GM19468 (cell line): Measurements from ENCODE around the gene RGS4.

Experiments used
- ATAC-seq: cut with Tn5 transposase; IDR thresholded peaks from one replicate; pipeline ENCODE4 v1.9.1; 2021; ENCODE audit warnings: mild to moderate bottlenecking, moderate library complexity, moderate number of reproducible peaks; ENCODE audit not compliant: unreplicated experiment; ENCODE audit errors: extremely low read depth

RGS4 gene

GRCh38 chr1:163069142-163069541 lies at the start of gene RGS4:
TSS of gene RGS4 (plus strand) at chr1:163069361. CDS start at chr1:163069485, 124 bp downstream.
- no peak for ATAC-seq

- no peak for ATAC-seq
Observed at GRCh38 chr1:163022129-163022528, 47.0 kb upstream of the RGS4 start.

DNA sequence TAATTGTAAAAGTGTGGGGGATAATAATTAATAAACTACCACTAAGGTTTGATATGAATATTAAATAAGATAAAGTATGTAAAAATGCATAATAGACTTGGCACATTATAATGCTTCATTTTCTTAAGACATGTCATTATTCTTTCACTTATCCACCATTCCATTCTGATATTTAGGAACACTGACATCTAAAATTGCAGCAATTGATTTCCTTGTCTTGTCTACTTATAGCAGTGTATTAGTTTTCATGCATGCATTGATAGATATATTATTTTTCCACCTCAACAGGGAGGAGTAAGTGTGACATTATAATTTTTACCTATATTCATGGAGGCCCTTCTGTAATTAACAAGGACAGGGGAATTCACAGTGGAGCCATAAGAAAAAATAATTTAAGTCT lies 41.6 kb upstream of the RGS4 start:
- ATAC-seq, result no peak

GRCh38 chr1:163029901-163030300 lies 39.3 kb upstream of the RGS4 start:
- no peak for ATAC-seq

GRCh38 chr1:163035446-163036249 lies 33.5 kb upstream of the RGS4 start:
- no peak for ATAC-seq

DNA sequence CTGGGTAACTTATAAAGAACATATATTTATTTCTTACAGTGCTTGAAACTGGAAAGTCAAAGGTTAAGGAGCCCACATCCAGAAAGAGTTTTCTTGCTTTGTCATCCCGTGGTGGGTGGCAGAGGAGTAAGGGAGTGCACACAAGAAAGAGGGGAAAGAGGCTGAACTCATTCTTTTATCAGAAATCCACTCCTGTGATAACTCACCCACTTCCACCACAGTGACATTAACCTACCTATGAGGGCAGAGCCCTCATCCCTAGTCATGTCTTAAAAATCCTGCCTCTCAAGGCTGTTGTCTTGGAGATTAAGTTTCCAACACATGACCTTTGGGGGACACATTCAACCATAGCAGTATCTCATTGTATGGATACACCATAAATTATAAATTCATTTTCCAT lies 32.5 kb upstream of the RGS4 start:
- no peak for ATAC-seq

DNA sequence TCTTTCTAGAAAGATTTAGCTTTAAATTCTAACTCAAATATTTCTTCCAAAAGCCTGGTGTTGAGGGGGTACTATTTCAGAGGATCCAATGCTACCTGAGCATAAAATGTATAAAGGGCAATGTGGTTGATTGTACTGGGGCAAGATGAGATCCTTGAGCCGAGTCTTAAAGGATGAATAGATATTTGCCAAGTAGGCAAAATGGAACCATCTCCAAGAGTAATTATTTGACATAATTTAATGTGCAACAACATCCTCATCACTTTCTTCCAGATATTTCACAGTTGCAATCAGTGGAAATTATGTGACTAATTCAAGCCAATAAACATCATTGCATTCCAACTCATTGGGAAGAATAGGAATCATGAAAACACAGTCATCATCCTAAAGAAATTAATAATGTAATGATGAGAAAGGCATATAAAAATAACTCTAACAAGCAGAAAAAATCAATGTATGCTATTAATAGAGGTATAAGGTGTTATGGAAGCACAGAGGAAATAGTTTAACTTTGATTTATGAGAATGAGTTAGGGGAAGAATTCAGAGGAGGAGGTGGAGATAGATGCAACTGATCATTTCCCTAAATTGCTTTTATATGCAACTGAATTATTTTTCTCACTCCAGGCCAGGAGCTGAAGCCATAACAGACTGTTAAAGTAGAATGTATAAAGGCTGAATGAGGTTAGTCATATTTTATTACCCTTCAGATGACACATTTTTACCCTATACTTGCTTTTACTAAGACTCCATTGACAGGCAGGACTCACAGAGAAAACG lies 30.0 kb upstream of the RGS4 start:
- ATAC-seq, result no peak

GRCh38 chr1:163039707-163040093 lies 29.5 kb upstream of the RGS4 start:
- no peak for ATAC-seq

GRCh38 chr1:163046071-163046470 lies 23.1 kb upstream of the RGS4 start:
- ATAC-seq, result no peak

- ATAC-seq, result no peak
Observed at GRCh38 chr1:163047951-163048659, 21.1 kb upstream of the RGS4 start.

GRCh38 chr1:163048869-163049268 lies 20.3 kb upstream of the RGS4 start:
- ATAC-seq, result no peak

GRCh38 chr1:163049296-163049695 lies 19.9 kb upstream of the RGS4 start:
- ATAC-seq, result no peak

DNA sequence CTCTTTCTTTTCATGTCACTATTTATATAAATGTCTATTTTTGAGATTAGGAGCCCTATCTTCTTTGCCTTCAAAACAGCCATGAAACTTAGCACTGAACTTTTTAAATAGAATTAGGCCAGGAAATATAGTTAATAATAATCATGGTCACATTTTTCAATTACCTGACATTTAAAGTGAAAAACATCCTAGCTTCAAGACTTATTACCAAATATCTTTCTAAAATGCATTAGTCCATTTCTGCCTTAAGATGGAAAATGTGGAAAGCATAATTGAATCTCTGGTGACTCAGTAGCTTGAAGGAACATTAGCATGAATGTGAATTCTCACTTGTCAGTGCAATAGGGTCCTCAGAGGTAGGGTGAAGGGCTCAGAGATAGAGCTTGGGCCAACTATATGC lies 18.7 kb upstream of the RGS4 start:
- no peak for ATAC-seq

DNA sequence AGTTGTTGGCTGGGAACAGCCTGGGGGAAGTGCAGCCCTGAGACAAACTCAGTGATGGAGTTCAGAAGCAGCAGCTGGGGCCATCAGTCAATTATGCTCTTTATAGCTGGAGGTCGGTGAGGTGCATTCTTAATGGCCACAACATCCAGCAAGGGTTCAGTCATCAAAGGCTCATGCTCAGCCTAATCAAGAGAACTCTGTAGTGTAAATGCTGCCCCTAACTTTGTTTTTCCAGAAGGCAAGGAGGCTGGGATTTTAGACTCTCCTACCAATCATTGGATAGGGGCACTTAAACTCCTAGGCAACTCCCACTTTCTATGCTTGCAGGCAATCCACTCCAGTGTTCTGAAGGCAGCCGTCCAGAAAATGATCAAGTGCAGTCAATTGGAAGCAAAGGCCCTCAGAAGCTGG lies 15.0 kb upstream of the RGS4 start:
- no peak for ATAC-seq

DNA sequence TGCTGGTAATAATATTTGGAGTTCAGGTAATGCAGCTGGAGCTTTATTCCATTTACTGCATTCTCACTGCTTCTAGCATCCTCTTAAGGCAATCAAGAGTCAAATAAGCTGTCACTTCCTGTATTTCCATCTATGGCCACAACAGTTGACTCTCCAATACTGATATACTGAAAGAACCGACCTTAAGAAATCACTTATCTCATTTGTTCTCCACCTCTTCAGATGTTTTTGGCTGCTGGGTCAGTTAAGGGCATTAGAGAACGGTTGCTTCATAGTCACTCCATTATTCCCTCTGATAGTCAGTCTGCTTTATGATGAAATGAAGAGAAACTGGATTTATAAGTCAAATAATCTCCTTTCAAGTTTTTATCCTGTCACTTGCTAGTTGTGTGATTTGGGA lies 14.2 kb upstream of the RGS4 start:
- no peak for ATAC-seq

GRCh38 chr1:163055531-163055930 lies 13.6 kb upstream of the RGS4 start:
- no peak for ATAC-seq

DNA sequence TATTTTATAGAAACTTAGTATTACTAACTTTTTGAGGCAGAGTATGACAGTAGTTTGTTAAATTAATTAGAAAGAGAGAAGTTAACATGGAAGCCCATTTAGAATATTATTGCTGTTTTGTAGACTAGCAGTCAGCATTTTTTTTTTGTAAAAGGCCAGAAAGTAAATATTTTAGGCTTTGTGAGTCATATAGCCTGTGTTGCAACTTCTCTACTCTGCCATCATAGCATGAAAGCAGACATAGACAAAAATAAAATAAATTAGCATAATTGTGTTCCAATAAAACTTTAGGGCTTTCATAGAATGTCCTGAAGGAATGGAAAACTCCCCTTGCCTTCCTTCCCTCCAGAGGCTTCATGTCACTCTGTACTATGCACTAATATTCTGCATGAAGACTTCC lies 12.3 kb upstream of the RGS4 start:
- no peak for ATAC-seq

DNA sequence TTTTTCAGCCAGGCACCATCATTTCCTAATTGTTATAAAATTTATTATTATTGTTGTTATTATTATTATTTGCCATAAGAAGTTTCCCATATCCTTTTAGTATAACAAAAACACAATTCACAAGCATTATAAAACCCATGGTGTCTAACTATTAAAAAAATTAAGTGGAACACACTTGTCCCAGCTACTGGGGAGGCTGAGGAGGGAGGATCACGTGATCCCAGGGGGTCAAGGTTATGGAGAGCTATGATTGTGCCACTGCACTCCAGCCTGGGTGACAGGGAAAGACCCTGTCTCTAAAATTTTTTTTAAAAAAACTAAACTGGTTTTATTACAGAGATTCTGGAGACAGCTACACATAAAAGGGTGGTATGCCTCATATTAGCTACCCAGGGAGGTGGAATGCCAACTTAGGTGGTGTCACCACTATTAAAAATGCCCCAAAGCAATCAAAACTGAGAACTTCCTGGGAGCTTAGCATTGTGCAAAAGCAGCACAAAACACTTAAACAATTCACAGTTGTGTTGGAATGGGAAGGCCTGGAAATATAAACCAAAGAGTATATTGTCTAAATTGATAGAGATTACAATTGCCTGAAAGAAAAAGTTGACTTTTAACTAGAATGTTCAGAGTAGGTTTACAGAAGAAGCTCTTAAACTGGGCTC lies 8.7 kb upstream of the RGS4 start:
- ATAC-seq, result no peak

DNA sequence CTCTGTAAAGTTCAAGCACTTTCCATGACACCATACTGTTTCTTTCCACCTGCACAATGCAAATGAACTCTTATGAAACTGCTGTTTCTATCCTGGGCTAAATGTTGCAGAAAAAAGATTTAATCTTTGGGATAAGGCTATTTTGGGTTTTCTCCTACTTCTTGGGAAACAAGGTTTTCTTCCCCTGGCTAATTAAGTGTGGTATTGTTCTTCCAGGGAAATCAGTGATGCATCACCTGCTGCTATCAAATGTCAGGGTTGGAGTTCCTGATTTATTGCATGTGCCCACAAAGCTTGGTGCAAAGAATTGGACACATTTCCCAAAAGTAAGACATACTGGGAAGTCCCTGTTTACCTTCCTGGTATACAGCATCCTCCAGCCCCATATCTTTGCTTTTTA lies 6.0 kb upstream of the RGS4 start:
- ATAC-seq, result no peak

GRCh38 chr1:163063610-163064009 lies 5.6 kb upstream of the RGS4 start:
- no peak for ATAC-seq
